OCI-LY7 (cell line): Measurements from ENCODE around the gene MESP1. TPM values are rescaled to one million over a fixed set of nuclear protein-coding genes. Genes with fewer than 3 reads are reported as not detected.

Experiments used
- BruUV-seq: library from RNA; stranded (reverse); fragments of 400-500 nt; replicated peaks from 2 replicates; lab custom pipeline; 2021; lab: Mats Ljungman, UMichigan
- CTCF ChIA-PET: fragments of 300-600 bp; sonication (Branson Sonifier 250); formaldehyde crosslinking; loops from one replicate; lab custom pipeline; 2022; ENCODE audit warnings: antibody characterized with exemption; ENCODE audit not compliant: unreplicated experiment; lab: Charles Lee
- POLR2A ChIA-PET: fragments of 300-600 bp; sonication (Branson Sonifier 250); formaldehyde crosslinking; loops from one replicate; lab custom pipeline; 2022; ENCODE audit warnings: antibody characterized with exemption; lab: Charles Lee
- DNase-seq: peaks from one replicate; pipeline ENCODE4 v3.0.0-alpha.2; 2015; ENCODE audit warnings: low spot score
- H2AFZ ChIP-seq: fragments of 200-600 bp; sonication (generic), shearing (Covaris generic); 2 replicates; pipeline ENCODE4 v1.6.1; 2014; ENCODE audit warnings: mild to moderate bottlenecking, antibody characterized with exemption, low read length, moderate library complexity
- H3K27ac ChIP-seq: fragments of 200-600 bp; sonication (generic); 2 replicates; pipeline ENCODE4 v1.5.1; 2014; ENCODE audit warnings: mixed run types, low read depth, mild to moderate bottlenecking, moderate library complexity, low read length, inconsistent platforms; ENCODE audit not compliant: poor library complexity, severe bottlenecking
- H3K36me3 ChIP-seq: fragments of 200-600 bp; sonication (generic); 2 replicates; pipeline ENCODE4 v1.6.1; 2014; ENCODE audit warnings: mild to moderate bottlenecking, antibody characterized with exemption, low read length, moderate library complexity, mixed read lengths; ENCODE audit not compliant: insufficient read depth
- H3K4me1 ChIP-seq: fragments of 200-600 bp; sonication (generic); 2 replicates; pipeline ENCODE4 v1.5.1; 2014; ENCODE audit warnings: mild to moderate bottlenecking, low read length; ENCODE audit not compliant: insufficient read depth, poor library complexity, severe bottlenecking
- H3K4me2 ChIP-seq: fragments of 200-600 bp; sonication (generic); 2 replicates; pipeline ENCODE4 v1.6.1; 2014; ENCODE audit warnings: mild to moderate bottlenecking, low read length
- H3K4me3 ChIP-seq: fragments of 200-600 bp; sonication (generic); 2 replicates; pipeline ENCODE4 v1.5.1; 2014; ENCODE audit warnings: mild to moderate bottlenecking, low read depth, low read length; ENCODE audit not compliant: poor library complexity, severe bottlenecking
- H3K79me2 ChIP-seq: fragments of 200-600 bp; sonication (generic); 2 replicates; pipeline ENCODE4 v1.6.1; 2016; ENCODE audit warnings: low read depth, mild to moderate bottlenecking, low read length, moderate library complexity, mixed read lengths; ENCODE audit not compliant: insufficient read depth
- H3K9me2 ChIP-seq: fragments of 200-600 bp; sonication (generic); 2 replicates; pipeline ENCODE4 v1.6.1; 2016; ENCODE audit warnings: mild to moderate bottlenecking, low read length, mixed read lengths; ENCODE audit not compliant: insufficient read depth
- H3K9me3 ChIP-seq: fragments of 200-600 bp; sonication (generic); 2 replicates; pipeline ENCODE4 v1.6.1; 2014; ENCODE audit warnings: mild to moderate bottlenecking, mixed run types, low read length, mixed read lengths
- H4K20me1 ChIP-seq: fragments of 200-600 bp; sonication (generic); 2 replicates; pipeline ENCODE4 v1.6.1; 2014; ENCODE audit warnings: mild to moderate bottlenecking, antibody characterized with exemption, low read length, moderate library complexity, mixed read lengths; ENCODE audit not compliant: insufficient read depth
- CTCF ChIP-seq: fragments of 200-600 bp; sonication (generic); conservative IDR thresholded peaks from 2 replicates; pipeline ENCODE4 v1.5.1; 2014; ENCODE audit warnings: mild to moderate bottlenecking, antibody characterized with exemption, low read length, moderate library complexity, mixed read lengths
- EZH2phosphoT487 ChIP-seq: fragments of 200-600 bp; sonication (generic); IDR thresholded peaks from 2 replicates; pipeline ENCODE4 v1.6.1; 2018; ENCODE audit warnings: low read depth, borderline replicate concordance, mild to moderate bottlenecking, mixed run types, antibody characterized with exemption, low read length, moderate library complexity, mixed read lengths
- intact Hi-C: fragments of 100-400 bp; cut with micrococcal nuclease; formaldehyde crosslinking; loops from one replicate; pipeline ENCODE4 v1.10.0; 2022; ENCODE audit not compliant: unreplicated experiment
- total RNA-seq, 2 experiments: library from RNA; depleted of rRNA in 1 of 2; stranded (reverse); fragments of >200 nt in 1 of 2; shearing (Covaris generic) in 1 of 2; gene quantifications; 2 replicates each; pipeline ENCODE4 v1.2.3, GENCODE V29; 2014 to 2022

The MESP1 gene
- total RNA-seq, 2 experiments from 2014 or later: 3.5 TPM; not detected in 1

- Histone ChIP-seq H4K20me1 (no peaks in the 10 kb centered on the region), H3K27ac (no peak overlapping the region), H3K36me3 (no peaks in the 10 kb centered on the region), H3K79me2 (no peaks in the 10 kb centered on the region), H3K9me3 (no peaks in the 10 kb centered on the region), H3K9me2 (no peaks in the 10 kb centered on the region), H2AFZ (no peak overlapping the region), H3K4me3 (no peak overlapping the region), H3K4me1 (no peaks in the 10 kb centered on the region), H3K4me2 (no peak overlapping the region)
- TF ChIP-seq EZH2phosphoT487: no peak
- TF ChIP-seq CTCF: no peak
- CTCF ChIA-PET: no interaction called here
- POLR2A ChIA-PET: no interaction called here
- DNase-seq: no peak
- BruUV-seq: no TSS peak
- intact Hi-C loops: no loop called here
Measured at GRCh38 chr15:89799011-89799911, 48.2 kb upstream of the MESP1 start.

GRCh38 chr15:89797678-89798201 lies 46.7 kb upstream of the MESP1 start:
- no peak for DNase-seq
- no peak overlapping the region for H2AFZ ChIP-seq
- H3K79me2 ChIP-seq: no peaks in the 10 kb centered on the region
- POLR2A ChIA-PET: no interaction called here
- H3K4me1 ChIP-seq: no peaks in the 10 kb centered on the region
- H3K27ac ChIP-seq: no peak overlapping the region
- intact Hi-C loops: no loop called here
- no peak overlapping the region for H3K4me2 ChIP-seq
- H3K9me3 ChIP-seq: no peaks in the 10 kb centered on the region
- no peak overlapping the region for H3K4me3 ChIP-seq
- BruUV-seq: no TSS peak
- no peaks in the 10 kb centered on the region for H3K36me3 ChIP-seq
- no peaks in the 10 kb centered on the region for H3K9me2 ChIP-seq
- TF ChIP-seq CTCF (no peak), EZH2phosphoT487 (no peak)
- CTCF ChIA-PET: no interaction called here
- no peaks in the 10 kb centered on the region for H4K20me1 ChIP-seq

GRCh38 chr15:89795996-89796395 lies 44.9 kb upstream of the MESP1 start:
- Histone ChIP-seq H2AFZ (no peak overlapping the region), H3K4me2 (no peak overlapping the region), H3K36me3 (no peaks in the 10 kb centered on the region), H3K27ac (no peak overlapping the region), H3K4me1 (no peaks in the 10 kb centered on the region), H3K79me2 (no peaks in the 10 kb centered on the region), H3K9me2 (no peaks in the 10 kb centered on the region), H3K4me3 (no peak overlapping the region), H4K20me1 (no peaks in the 10 kb centered on the region), H3K9me3 (no peaks in the 10 kb centered on the region)
- intact Hi-C loops: no loop called here
- no TSS peak for BruUV-seq
- ChIA-PET POLR2A (no interaction called here), CTCF (interaction anchor here (1.0 kb wide), 1 partner anchor 79 kb away, joined by 3 read pairs; no protein-coding TSS in a partner anchor)
- no peak for TF ChIP-seq EZH2phosphoT487
- TF ChIP-seq CTCF: no peak
- no peak for DNase-seq
